ENCODE data around the gene PPP4R2.

Gene PPP4R2

DNA sequence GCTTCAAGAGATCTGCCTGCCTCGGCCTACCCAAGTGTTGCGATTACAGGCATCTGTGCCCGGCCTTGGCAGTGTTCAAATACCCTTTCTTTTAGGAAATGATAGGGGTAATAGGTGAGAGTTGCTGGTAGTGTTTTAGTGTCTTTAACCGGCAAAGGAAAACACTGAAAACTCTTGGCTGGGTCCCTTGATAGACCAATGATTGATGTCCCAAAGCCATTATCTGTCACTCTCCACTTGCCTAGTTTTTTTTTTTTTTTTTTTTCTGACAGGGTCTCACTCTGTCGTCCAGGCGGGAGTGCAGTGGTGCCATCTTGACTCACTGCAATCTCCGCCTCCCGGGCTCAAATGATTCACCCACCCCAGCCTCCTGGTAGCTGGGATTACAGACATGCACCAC lies 84.5 kb downstream of the PPP4R2 start:
- Histone ChIP-seq H3K36me3 (ENCODE audit: control insufficient read depth in 4 of 4, insufficient read depth in 4 of 4, low read length in 3 of 4) (no peaks in the 10 kb centered on the region), H3K4me3 (ENCODE audit: control insufficient read depth in 1 of 7, extremely low read depth in 1 of 7, insufficient read depth in 4 of 7, low read depth in 2 of 7, low read length in 6 of 7) (no peak overlapping the region), H3K27ac (ENCODE audit: insufficient read depth in 1 of 2, low read depth in 1 of 2, low read length in 2 of 2, poor library complexity in 1 of 2, severe bottlenecking in 2 of 2) (no peak overlapping the region), H3K27me3 (replicated peaks in 2 of 5; ENCODE audit: control insufficient read depth in 4 of 5, insufficient read depth in 5 of 5, low read length in 4 of 5) (no peaks in the 10 kb centered on the region), H3K9me3 (ENCODE audit: control extremely low read depth in 1 of 5, control insufficient read depth in 4 of 5, insufficient read depth in 2 of 5, low read depth in 1 of 5, low read length in 4 of 5) (no peaks in the 10 kb centered on the region), H3K4me1 (ENCODE audit: control extremely low read depth in 1 of 4, control insufficient read depth in 4 of 4, insufficient read depth in 4 of 4, low read length in 3 of 4) (peaks cover 0 to 2% (median 0%) of the 10 kb centered on the region in 4 experiments)
- no peak for DNase-seq
- ChIA-PET POLR2A (no interaction called here), CTCF (interaction anchor here (1.0 to 2.0 kb wide), 2 partner anchors 9 to 153 kb away, joined by 3 to 4 read pairs; no protein-coding TSS in a partner anchor)
- 97% methylated on average over 6 of the region's 8 CpGs for WGBS (ENCODE audit: insufficient coverage)

- no peak for DNase-seq
- WGBS (ENCODE audit: insufficient coverage) = no CpG with 5 or more reads among the region's 2 CpGs
- H3K9me3 ChIP-seq (ENCODE audit: control extremely low read depth in 1 of 5, control insufficient read depth in 4 of 5, insufficient read depth in 2 of 5, low read depth in 1 of 5, low read length in 4 of 5) = no peaks in the 10 kb centered on the region
- H3K27me3 ChIP-seq (replicated peaks in 2 of 5; ENCODE audit: control insufficient read depth in 4 of 5, insufficient read depth in 5 of 5, low read length in 4 of 5) = no peaks in the 10 kb centered on the region
- H3K4me1 ChIP-seq (ENCODE audit: control extremely low read depth in 1 of 4, control insufficient read depth in 4 of 4, insufficient read depth in 4 of 4, low read length in 3 of 4) = peaks cover 0 to 2% (median 0%) of the 10 kb centered on the region in 4 experiments
- ChIA-PET POLR2A (no interaction called here), CTCF (interaction anchor here (3.5 to 5.5 kb wide), 2 partner anchors 27 to 235 kb away, joined by 18 to 51 read pairs; partner anchors contain the start of gene SHQ1)
- no peak overlapping the region for H3K27ac ChIP-seq (ENCODE audit: insufficient read depth in 1 of 2, low read depth in 1 of 2, low read length in 2 of 2, poor library complexity in 1 of 2, severe bottlenecking in 2 of 2)
- no peaks in the 10 kb centered on the region for H3K36me3 ChIP-seq (ENCODE audit: control insufficient read depth in 4 of 4, insufficient read depth in 4 of 4, low read length in 3 of 4)
- no peak overlapping the region for H3K4me3 ChIP-seq (ENCODE audit: control insufficient read depth in 1 of 7, extremely low read depth in 1 of 7, insufficient read depth in 4 of 7, low read depth in 2 of 7, low read length in 6 of 7)
Observed at GRCh38 chr3:73084170-73084569, 87.6 kb downstream of the PPP4R2 start.

- DNase-seq = peak; percentile 46 to 61 (median 50)
- ChIA-PET CTCF (interaction anchor here (0.8 to 5.5 kb wide), 12 partner anchors 9 to 262 kb away, joined by 3 to 51 read pairs (median 4); partner anchors contain the start of genes GXYLT2 and SHQ1), POLR2A (no interaction called here)
- no peak overlapping the region for H3K27ac ChIP-seq (ENCODE audit: insufficient read depth in 1 of 2, low read depth in 1 of 2, low read length in 2 of 2, poor library complexity in 1 of 2, severe bottlenecking in 2 of 2)
- peaks cover 0 to 2% (median 0%) of the 10 kb centered on the region in 4 experiments for H3K4me1 ChIP-seq (ENCODE audit: control extremely low read depth in 1 of 4, control insufficient read depth in 4 of 4, insufficient read depth in 4 of 4, low read length in 3 of 4)
- H3K27me3 ChIP-seq (replicated peaks in 2 of 5; ENCODE audit: control insufficient read depth in 4 of 5, insufficient read depth in 5 of 5, low read length in 4 of 5) = no peaks in the 10 kb centered on the region
- WGBS (ENCODE audit: insufficient coverage) = 94% methylated on average over 3 of the region's 8 CpGs
- H3K9me3 ChIP-seq (ENCODE audit: control extremely low read depth in 1 of 5, control insufficient read depth in 4 of 5, insufficient read depth in 2 of 5, low read depth in 1 of 5, low read length in 4 of 5) = no peaks in the 10 kb centered on the region
- H3K4me3 ChIP-seq (ENCODE audit: control insufficient read depth in 1 of 7, extremely low read depth in 1 of 7, insufficient read depth in 4 of 7, low read depth in 2 of 7, low read length in 6 of 7) = peak overlapping the region in 1 of 7 experiments; percentile 2
- no peaks in the 10 kb centered on the region for H3K36me3 ChIP-seq (ENCODE audit: control insufficient read depth in 4 of 4, insufficient read depth in 4 of 4, low read length in 3 of 4)
Observed at GRCh38 chr3:73086071-73086494, 89.5 kb downstream of the PPP4R2 start.

GRCh38 chr3:73094129-73094528 lies 97.5 kb downstream of the PPP4R2 start:
- Histone ChIP-seq H3K27ac (ENCODE audit: insufficient read depth in 1 of 2, low read depth in 1 of 2, low read length in 2 of 2, poor library complexity in 1 of 2, severe bottlenecking in 2 of 2) (no peak overlapping the region), H3K9me3 (ENCODE audit: control extremely low read depth in 1 of 5, control insufficient read depth in 4 of 5, insufficient read depth in 2 of 5, low read depth in 1 of 5, low read length in 4 of 5) (no peaks in the 10 kb centered on the region), H3K27me3 (replicated peaks in 2 of 5; ENCODE audit: control insufficient read depth in 4 of 5, insufficient read depth in 5 of 5, low read length in 4 of 5) (no peaks in the 10 kb centered on the region), H3K4me1 (ENCODE audit: control extremely low read depth in 1 of 4, control insufficient read depth in 4 of 4, insufficient read depth in 4 of 4, low read length in 3 of 4) (peaks cover 0 to 19% (median 15%) of the 10 kb centered on the region in 4 experiments), H3K4me3 (ENCODE audit: control insufficient read depth in 1 of 7, extremely low read depth in 1 of 7, insufficient read depth in 4 of 7, low read depth in 2 of 7, low read length in 6 of 7) (peak overlapping the region in 3 of 7 experiments; percentile 40 to 55 (median 44)), H3K36me3 (ENCODE audit: control insufficient read depth in 4 of 4, insufficient read depth in 4 of 4, low read length in 3 of 4) (no peaks in the 10 kb centered on the region)
- 28% methylated on average over 6 of the region's 6 CpGs for WGBS (ENCODE audit: insufficient coverage)
- ChIA-PET CTCF (no interaction called here), POLR2A (no interaction called here)
- DNase-seq = peak; percentile 62 to 85 (median 74)

DNA sequence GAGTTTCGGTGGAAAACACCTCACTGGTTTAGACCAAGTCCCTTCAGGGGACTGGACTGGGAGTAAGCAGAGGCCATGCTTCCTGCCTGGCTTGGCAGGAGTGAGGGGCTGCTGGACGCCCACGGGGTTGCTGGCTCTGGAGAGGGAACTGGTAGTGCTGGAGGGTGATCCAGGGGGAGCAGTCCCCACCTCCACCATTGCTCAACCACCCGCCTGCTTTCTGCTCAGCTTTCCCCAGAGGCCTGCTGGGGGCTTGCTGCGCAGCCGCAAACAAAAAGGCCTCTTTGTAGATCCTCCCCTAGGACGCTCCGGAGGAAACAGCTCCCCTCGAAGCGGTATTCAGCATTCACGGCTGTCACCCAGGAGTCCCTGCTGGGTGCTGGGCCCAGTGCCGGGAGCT lies 98.3 kb downstream of the PPP4R2 start:
- Histone ChIP-seq H3K4me3 (ENCODE audit: control insufficient read depth in 1 of 7, extremely low read depth in 1 of 7, insufficient read depth in 4 of 7, low read depth in 2 of 7, low read length in 6 of 7) (no peak overlapping the region), H3K9me3 (ENCODE audit: control extremely low read depth in 1 of 5, control insufficient read depth in 4 of 5, insufficient read depth in 2 of 5, low read depth in 1 of 5, low read length in 4 of 5) (no peaks in the 10 kb centered on the region), H3K36me3 (ENCODE audit: control insufficient read depth in 4 of 4, insufficient read depth in 4 of 4, low read length in 3 of 4) (no peaks in the 10 kb centered on the region), H3K27me3 (replicated peaks in 2 of 5; ENCODE audit: control insufficient read depth in 4 of 5, insufficient read depth in 5 of 5, low read length in 4 of 5) (no peaks in the 10 kb centered on the region), H3K4me1 (ENCODE audit: control extremely low read depth in 1 of 4, control insufficient read depth in 4 of 4, insufficient read depth in 4 of 4, low read length in 3 of 4) (peaks cover 0 to 19% (median 15%) of the 10 kb centered on the region in 4 experiments), H3K27ac (ENCODE audit: insufficient read depth in 1 of 2, low read depth in 1 of 2, low read length in 2 of 2, poor library complexity in 1 of 2, severe bottlenecking in 2 of 2) (no peak overlapping the region)
- ChIA-PET CTCF (interaction anchor here (1.3 to 2.1 kb wide), 2 partner anchors 8 to 9 kb away, joined by 4 to 6 read pairs; no protein-coding TSS in a partner anchor), POLR2A (no interaction called here)
- WGBS (ENCODE audit: insufficient coverage) = 92% methylated on average over 12 of the region's 12 CpGs
- no peak for DNase-seq

DNA sequence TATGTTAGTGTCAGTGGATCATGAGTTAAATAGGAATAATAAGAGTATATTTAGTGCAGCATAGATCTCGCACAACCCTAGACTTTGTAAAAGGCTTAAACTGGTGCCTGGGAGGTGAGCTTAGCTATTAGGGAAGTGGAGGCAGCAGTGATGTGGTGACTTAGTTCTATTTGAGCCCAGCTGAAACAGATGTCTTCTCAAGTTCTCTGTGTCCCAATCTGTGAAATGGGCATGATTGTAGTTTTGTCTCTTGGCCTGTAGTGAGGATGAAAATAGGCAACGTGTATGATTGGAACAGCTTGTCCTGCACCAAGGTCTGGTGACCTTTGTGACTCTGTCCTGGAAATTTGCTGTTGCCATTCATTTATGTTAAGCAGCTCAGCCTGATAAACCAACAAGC lies 99.6 kb downstream of the PPP4R2 start:
- H3K27me3 ChIP-seq (replicated peaks in 2 of 5; ENCODE audit: control insufficient read depth in 4 of 5, insufficient read depth in 5 of 5, low read length in 4 of 5) = no peaks in the 10 kb centered on the region
- 100% methylated on average over 2 of the region's 2 CpGs for WGBS (ENCODE audit: insufficient coverage)
- H3K27ac ChIP-seq (ENCODE audit: insufficient read depth in 1 of 2, low read depth in 1 of 2, low read length in 2 of 2, poor library complexity in 1 of 2, severe bottlenecking in 2 of 2) = no peak overlapping the region
- ChIA-PET POLR2A (no interaction called here), CTCF (interaction anchor here (0.8 to 2.1 kb wide), 2 partner anchors 9 to 341 kb away, joined by 3 to 6 read pairs; no protein-coding TSS in a partner anchor)
- H3K4me3 ChIP-seq (ENCODE audit: control insufficient read depth in 1 of 7, extremely low read depth in 1 of 7, insufficient read depth in 4 of 7, low read depth in 2 of 7, low read length in 6 of 7) = no peak overlapping the region
- no peaks in the 10 kb centered on the region for H3K9me3 ChIP-seq (ENCODE audit: control extremely low read depth in 1 of 5, control insufficient read depth in 4 of 5, insufficient read depth in 2 of 5, low read depth in 1 of 5, low read length in 4 of 5)
- no peaks in the 10 kb centered on the region for H3K36me3 ChIP-seq (ENCODE audit: control insufficient read depth in 4 of 4, insufficient read depth in 4 of 4, low read length in 3 of 4)
- peaks cover 0 to 19% (median 15%) of the 10 kb centered on the region in 4 experiments for H3K4me1 ChIP-seq (ENCODE audit: control extremely low read depth in 1 of 4, control insufficient read depth in 4 of 4, insufficient read depth in 4 of 4, low read length in 3 of 4)
- no peak for DNase-seq

GRCh38 chr3:73098026-73098425 lies 101.4 kb downstream of the PPP4R2 start:
- H3K9me3 ChIP-seq (ENCODE audit: control extremely low read depth in 1 of 5, control insufficient read depth in 4 of 5, insufficient read depth in 2 of 5, low read depth in 1 of 5, low read length in 4 of 5) = no peaks in the 10 kb centered on the region
- ChIA-PET POLR2A (no interaction called here), CTCF (interaction anchor here (1.6 kb wide), 1 partner anchor 11 kb away, joined by 3 read pairs; no protein-coding TSS in a partner anchor)
- no peaks in the 10 kb centered on the region for H3K27me3 ChIP-seq (replicated peaks in 2 of 5; ENCODE audit: control insufficient read depth in 4 of 5, insufficient read depth in 5 of 5, low read length in 4 of 5)
- peaks cover 0 to 19% (median 15%) of the 10 kb centered on the region in 4 experiments for H3K4me1 ChIP-seq (ENCODE audit: control extremely low read depth in 1 of 4, control insufficient read depth in 4 of 4, insufficient read depth in 4 of 4, low read length in 3 of 4)
- H3K27ac ChIP-seq (ENCODE audit: insufficient read depth in 1 of 2, low read depth in 1 of 2, low read length in 2 of 2, poor library complexity in 1 of 2, severe bottlenecking in 2 of 2) = no peak overlapping the region
- no peak for DNase-seq
- no peak overlapping the region for H3K4me3 ChIP-seq (ENCODE audit: control insufficient read depth in 1 of 7, extremely low read depth in 1 of 7, insufficient read depth in 4 of 7, low read depth in 2 of 7, low read length in 6 of 7)
- no peaks in the 10 kb centered on the region for H3K36me3 ChIP-seq (ENCODE audit: control insufficient read depth in 4 of 4, insufficient read depth in 4 of 4, low read length in 3 of 4)
- 100% methylated on average over 2 of the region's 2 CpGs for WGBS (ENCODE audit: insufficient coverage)

Data from common myeloid progenitor, CD34-positive (primary cell).